HG02759 (cell line): ENCODE measurements around the gene TRAF3.
"Not testable (repeated sequence)": the region's sequence is repeated elsewhere in the genome, so short reads cannot be mapped to it uniquely, and the experiment has no call there.

Experiments used
- ATAC-seq: cut with Tn5 transposase; IDR thresholded peaks from one replicate; pipeline ENCODE4 v1.9.1; 2021; ENCODE audit warnings: mild to moderate bottlenecking, moderate library complexity; ENCODE audit not compliant: unreplicated experiment

TRAF3 gene

DNA sequence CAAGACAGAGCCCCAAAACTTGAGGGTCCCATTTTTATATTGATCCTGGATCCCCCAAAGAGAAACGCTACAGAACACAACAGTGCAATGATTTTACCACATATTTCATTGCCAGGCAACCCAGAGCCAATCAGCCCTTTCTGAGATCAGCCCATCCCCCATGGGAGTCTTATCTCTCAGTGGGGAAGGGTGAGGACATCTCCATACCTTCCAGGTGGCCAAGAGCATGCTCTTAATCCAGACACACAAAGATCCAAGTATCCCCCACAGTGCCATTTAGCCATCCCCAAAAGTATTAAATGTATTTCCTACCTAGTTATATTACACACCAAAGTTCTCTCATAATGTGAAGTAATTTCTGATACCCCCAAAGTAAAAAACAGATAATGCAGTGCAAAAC is 82.7 kb downstream of the TRAF3 start:
- ATAC-seq: no peak

GRCh38 chr14:102862154-102862773 is 85.0 kb downstream of the TRAF3 start:
- ATAC-seq: no peak

- no peak for ATAC-seq
These were observed 86.1 kb downstream of the TRAF3 start for GRCh38 chr14:102863381-102863780.

DNA sequence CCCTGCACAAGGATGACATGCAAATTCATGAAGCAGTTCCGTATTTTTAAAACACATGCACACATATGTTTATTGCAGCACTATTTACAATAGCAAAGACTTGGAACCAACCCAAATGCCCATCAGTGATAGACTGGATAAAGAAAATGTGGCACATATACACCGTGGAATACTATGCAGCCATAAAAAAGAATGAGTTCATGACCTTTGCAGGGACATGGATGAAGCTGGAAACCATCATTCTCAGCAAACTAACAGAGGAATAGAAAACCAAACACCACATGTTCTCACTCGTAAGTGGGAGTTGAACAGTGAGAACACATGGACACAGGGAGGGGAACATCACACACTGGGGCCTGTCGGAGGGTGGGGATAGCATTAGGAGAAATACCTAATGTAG is 88.7 kb downstream of the TRAF3 start:
- not testable (repeated sequence) for ATAC-seq

GRCh38 chr14:102866982-102867761 is 89.9 kb downstream of the TRAF3 start:
- ATAC-seq: no peak

DNA sequence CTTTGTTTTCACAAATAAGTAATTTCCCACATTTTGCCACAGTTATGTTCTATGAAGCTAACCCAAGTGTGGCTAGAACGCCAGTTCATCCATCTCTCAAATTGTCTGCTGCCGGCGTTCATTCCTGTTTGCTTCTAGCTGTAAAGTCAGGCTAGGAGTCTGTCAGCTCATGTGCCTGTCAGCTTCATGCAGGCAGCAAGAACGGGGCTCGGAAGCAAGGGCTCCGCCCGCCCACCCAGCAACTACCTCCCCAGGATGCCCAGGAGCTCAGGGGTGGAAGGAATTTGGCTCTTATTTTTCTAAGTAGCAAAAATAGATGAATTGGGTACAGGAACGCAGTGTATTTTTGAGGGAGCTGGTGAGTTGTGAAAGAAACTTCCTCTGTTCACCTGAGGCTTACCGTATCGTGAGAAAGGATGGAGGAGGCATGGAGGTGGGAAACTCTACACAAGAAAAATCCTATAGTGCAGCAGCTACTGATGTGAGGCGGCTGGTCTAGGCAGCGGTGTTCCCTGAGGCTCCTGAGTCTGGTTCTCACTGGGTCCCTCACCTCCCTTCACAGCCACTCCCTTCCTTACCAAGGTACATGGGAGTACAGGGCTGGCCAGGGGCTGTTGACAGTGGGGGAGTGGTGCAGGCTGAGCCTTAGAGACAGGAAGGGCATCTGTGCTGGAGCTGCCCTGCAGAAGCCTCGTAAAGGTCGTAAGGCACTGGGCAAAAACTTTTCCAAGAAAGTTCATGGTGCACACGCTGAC is 90.8 kb downstream of the TRAF3 start:
- no peak for ATAC-seq

DNA sequence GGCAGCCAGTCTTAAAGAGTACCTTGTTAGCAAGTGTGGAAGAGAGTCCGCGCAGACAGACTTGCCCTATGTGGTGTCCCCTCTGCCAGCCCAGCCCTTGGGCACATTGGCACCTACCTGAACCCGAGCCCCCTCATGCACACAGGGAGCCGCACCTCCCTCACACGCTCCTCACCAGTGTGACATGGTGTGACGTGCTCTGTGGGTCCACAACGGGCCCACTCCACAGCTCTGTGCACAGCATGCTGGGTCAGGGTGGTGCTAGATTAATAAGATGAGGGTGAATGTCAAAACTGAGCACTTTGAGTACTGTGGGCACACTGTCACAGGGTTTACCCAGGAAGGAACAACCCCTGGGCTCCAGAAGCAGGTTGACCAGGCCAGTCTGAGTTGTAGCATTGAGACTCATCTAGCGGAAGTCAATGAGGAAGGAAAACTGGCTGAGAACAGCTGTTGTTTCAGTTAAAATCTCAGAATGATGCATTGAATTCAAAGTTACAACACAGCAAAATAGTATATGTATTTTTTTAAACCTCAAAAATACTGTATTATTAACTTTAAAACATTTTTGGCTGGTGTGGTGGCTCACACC is 91.8 kb downstream of the TRAF3 start:
- ATAC-seq: no peak

DNA sequence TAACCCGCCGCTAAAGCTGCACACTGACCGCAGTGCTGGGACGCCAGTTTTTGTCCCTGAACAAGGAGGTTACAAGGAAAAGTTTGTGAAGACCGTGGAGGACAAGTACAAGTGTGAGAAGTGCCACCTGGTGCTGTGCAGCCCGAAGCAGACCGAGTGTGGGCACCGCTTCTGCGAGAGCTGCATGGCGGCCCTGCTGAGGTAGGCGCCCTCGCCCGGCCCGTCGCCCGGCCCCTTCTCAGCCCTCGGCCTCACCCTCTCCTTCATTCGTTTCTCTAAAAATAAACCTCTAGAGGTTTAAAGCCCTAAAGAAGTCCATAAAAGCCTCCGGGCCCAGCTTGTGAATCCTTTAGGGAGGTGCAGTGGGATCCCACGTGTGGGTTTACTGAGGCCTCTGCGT is 93.0 kb downstream of the TRAF3 start:
- no peak for ATAC-seq

DNA sequence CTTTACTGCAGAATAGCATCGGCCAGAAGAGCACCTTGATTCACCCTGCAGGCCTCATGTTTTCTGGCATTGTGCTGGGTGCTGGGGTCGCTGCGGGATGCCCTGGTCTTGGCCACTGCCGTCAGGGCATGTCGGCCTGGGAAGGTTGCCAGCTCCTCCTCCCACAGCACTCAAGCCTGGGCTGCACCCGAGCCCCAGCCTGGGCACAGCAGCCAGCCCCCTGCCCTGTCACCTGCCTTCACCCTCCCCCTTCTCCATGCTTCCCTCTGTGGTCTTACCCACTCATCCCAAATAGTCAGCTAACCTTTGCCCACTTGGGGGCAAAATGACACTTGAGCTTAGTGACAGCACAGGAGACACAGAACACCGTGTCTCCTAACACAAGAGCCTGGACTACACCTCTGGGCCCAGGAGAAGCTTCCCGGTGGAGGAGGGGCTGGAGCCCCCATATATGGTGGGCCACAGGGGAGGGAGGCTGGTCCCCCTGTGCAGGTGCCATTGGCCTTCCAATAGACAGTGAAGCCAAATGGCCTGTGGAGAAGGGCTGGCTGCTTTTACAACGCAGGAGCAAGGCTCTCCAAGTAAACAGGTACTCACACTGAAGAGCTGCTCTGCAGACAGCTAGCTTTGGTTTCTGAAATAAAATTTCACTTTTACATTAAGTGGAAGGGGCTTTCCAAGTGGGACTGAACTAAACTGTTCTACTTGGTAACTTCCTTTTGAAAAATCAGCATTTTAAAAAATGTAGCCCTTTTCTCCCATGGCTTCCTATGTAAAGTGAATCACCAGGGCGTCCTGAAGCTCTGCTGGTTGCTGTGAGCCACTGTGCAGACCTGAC is 94.0 kb downstream of the TRAF3 start:
- no peak for ATAC-seq

GRCh38 chr14:102872020-102872419 is 94.8 kb downstream of the TRAF3 start:
- no peak for ATAC-seq

DNA sequence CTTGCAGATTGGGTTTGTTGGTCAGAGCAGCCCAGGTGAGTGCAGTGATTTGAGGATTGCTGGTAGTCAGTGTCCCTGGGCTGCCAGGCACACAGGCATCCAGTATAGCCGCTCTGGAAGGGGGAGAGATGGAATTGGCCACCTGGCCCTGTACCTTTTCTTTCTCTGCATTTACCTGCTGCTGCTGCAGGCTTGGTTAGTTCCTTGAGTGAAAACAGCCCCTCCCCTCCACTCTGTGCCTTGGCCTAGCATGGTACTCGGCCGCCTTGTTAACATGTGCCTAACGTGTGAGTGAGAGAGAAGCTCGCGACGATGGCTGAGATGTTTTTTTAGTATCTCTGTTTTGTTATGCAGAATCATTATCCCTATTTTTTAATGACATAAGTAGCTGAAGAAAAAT is 95.9 kb downstream of the TRAF3 start:
- no peak for ATAC-seq

- ATAC-seq: no peak
These were observed 96.4 kb downstream of the TRAF3 start for GRCh38 chr14:102873546-102874061.

- ATAC-seq: no peak
These were observed 98.4 kb downstream of the TRAF3 start for GRCh38 chr14:102875652-102876051.

- ATAC-seq: not testable (repeated sequence)
These were observed 100.3 kb downstream of the TRAF3 start for GRCh38 chr14:102877511-102877910.

DNA sequence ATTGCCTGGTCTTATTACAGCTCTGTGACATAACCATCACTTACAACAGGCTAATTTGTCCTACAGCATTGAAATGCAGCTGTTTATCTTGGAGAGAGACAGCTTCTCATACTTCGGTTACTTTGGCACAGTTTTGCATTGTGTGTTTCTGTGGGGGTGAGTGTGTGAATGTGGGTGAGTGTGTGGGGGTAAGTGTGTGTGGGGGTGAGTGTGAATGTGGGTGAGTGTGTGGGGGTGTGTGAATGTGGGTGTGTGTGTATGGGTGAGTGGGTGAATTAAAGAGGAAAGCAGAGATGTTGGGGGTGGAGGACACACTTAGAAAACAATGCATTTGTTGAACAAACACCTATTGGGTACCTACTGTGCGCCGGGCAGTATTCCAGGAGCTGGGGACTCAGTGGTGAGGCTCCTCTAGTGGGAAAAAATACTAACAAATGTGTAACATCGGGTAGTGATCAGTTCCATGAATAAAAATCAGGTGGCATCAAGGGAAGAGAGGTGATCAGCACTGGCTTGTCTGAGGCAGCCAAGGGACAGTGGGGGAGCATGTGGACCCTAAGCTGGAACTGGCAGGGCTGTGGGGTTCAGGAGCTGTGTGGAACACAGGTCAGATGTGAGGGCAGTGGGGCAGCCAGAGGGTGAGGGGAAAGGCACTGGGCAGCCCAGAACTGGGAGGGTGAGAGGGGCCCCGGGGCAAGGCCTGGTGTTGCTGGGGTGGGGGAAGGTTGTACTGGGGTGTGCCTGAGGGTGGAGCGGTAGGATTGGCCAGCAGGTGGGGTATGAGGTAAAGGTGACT is 101.1 kb downstream of the TRAF3 start:
- ATAC-seq: no peak

DNA sequence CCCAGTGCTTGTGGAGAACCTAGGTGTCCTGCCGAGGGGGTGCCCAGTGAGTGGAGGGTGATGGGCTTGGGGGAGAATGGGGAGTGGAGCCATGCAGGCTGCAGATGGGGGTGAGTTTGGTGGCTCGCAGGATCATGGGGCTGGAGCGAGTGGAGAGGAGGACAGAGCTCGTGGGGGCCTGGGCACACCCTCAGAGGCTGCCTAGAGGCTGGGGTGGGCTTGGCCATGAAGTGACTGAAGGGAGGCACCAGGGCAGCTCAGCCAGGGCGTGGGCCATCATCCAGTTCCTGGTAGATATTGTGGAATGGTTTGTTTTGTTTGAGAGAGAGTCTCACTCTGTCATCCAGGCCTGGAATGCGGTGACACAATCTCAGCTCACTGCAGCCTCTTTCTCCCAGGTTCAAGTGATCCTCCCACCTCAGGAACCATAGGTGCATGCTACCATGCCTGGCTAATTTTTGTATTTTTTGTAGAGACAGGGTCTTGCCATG is 101.8 kb downstream of the TRAF3 start:
- no peak for ATAC-seq

- ATAC-seq: no peak
These were observed 105.1 kb downstream of the TRAF3 start for GRCh38 chr14:102882226-102882906.

DNA sequence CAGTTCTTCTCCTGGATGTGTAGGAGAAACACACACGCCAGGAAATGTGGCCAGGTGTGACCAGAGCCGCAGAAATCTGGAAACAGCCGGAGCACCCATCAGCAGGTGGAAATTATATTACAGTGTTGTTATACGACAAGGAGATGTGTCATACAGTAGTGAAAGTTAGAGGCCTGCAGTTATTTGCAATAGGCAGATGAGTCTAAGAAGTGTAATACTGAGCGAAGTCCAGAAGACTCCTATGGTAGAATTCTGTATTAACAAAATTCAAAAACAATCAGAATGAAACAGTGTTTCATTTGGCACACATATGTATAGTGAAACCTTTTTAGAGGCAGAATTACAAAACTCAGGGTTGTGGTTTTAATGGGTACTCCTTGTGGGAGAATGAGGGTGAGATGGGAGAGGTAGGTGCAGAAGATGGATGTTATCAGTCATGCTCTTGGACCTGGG is 105.9 kb downstream of the TRAF3 start:
- ATAC-seq: no peak

DNA sequence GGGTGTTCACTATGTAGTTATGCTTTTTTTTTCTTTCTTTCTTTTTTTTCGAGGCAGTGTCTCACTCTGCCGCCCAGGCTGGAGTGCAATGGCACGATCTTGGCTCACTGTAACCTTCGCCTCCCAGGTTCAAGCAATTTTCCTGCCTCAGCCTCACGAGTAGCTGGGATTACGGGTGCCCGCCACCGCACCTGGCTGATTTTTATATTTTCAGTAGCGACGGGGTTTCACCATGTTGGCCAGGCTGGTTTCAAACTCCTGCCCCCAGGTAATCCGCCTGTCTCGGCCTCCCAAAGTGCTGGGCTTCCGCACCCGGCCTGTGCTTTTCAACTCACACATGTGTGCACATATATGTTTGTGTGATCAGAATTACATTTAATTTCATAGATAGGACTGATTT is 106.3 kb downstream of the TRAF3 start:
- ATAC-seq: no peak
